Ectodermal cell (in vitro differentiated cells): ENCODE data around the gene PCSK5.
"Not testable (repeated sequence)": the region's sequence is repeated elsewhere in the genome, so short reads cannot be mapped to it uniquely, and the experiment has no call there.

ENCODE experiments used
- H3K27ac ChIP-seq: 2 replicates; pipeline ENCODE4 v1.7.0; 2013; ENCODE audit warnings: mild to moderate bottlenecking, low read depth, low read length; ENCODE audit not compliant: insufficient read depth, poor library complexity, severe bottlenecking
- H3K27me3 ChIP-seq: 2 replicates; pipeline ENCODE4 v1.7.0; 2013; ENCODE audit warnings: mild to moderate bottlenecking, low read length; ENCODE audit not compliant: insufficient read depth, control insufficient read depth, poor library complexity, severe bottlenecking
- H3K36me3 ChIP-seq: one replicate; pipeline ENCODE4 v1.7.0; 2013; ENCODE audit warnings: low read length; ENCODE audit not compliant: control insufficient read depth, insufficient read depth
- H3K4me1 ChIP-seq: one replicate; pipeline ENCODE4 v1.7.0; 2013; ENCODE audit warnings: low read length; ENCODE audit not compliant: control insufficient read depth, insufficient read depth
- H3K4me3 ChIP-seq: 2 replicates; pipeline ENCODE4 v1.7.0; 2013; ENCODE audit warnings: low read depth, low read length, control low read depth; ENCODE audit not compliant: insufficient read depth
- H3K9me3 ChIP-seq: 2 replicates; pipeline ENCODE4 v1.7.0; 2013; ENCODE audit warnings: mild to moderate bottlenecking, low read length, moderate library complexity; ENCODE audit not compliant: control insufficient read depth
- WGBS, 2 experiments: methylation state at CpG; one replicate each; pipeline ENCODE4 v1.1.7; 2013; ENCODE audit warnings: missing lambda C conversion rate in 2 of 2; 5-methylcytosine and 5-hydroxymethylcytosine counted together

Gene PCSK5

DNA sequence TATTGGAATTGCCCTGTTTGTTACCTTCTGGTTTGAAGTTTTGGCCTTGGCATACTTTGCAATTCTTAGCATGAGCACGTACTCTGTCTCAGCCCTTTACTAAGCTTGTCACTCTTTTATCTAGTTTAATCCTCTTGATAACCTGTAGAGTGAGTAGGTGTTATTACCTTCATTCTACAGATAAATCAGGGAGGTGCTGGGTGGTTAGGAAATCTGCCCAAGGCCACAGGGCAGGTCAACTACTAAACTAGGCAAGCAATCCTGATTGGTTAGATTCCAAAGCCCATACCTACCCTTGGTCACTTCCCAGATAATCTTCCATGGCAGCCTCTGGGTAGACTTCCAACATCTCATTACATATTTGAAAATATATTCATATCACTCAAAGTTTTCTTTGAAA is 65.7 kb downstream of the PCSK5 start:
- Histone ChIP-seq H3K36me3 (no peaks in the 10 kb centered on the region), H3K27ac (no peak overlapping the region), H3K9me3 (no peaks in the 10 kb centered on the region), H3K27me3 (no peaks in the 10 kb centered on the region), H3K4me1 (peaks cover 22% of the 10 kb centered on the region), H3K4me3 (no peak overlapping the region)
- 80% methylated on average over 1 of the region's 1 CpG; no CpG with 5 or more reads in 1 of the 2 experiments for WGBS, 2 experiments

DNA sequence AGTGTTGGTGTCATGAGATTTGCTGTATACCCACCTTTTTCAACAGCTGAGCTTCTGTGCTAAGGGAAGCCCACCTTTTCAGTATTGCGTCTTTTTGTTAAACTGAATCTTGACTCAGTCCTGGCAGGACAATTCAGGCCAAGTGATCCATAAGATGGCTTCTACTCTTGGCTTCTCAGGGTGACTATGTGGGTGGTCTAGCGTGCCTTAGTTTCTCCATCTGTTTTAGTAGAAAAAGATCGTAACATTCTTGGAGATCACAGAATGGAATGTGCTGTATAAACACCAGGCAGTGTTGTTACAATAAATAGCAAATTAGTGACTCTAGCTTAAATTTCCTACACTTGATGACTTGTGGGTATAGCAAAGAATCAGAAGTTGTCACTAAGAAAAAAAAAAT is 66.6 kb downstream of the PCSK5 start:
- Histone ChIP-seq H3K9me3 (no peaks in the 10 kb centered on the region), H3K4me3 (no peak overlapping the region), H3K27ac (no peak overlapping the region), H3K4me1 (peaks cover 22% of the 10 kb centered on the region), H3K36me3 (no peaks in the 10 kb centered on the region), H3K27me3 (no peaks in the 10 kb centered on the region)
- WGBS, 2 experiments: 96 to 100% methylated on average over 3 of the region's 3 CpGs

DNA sequence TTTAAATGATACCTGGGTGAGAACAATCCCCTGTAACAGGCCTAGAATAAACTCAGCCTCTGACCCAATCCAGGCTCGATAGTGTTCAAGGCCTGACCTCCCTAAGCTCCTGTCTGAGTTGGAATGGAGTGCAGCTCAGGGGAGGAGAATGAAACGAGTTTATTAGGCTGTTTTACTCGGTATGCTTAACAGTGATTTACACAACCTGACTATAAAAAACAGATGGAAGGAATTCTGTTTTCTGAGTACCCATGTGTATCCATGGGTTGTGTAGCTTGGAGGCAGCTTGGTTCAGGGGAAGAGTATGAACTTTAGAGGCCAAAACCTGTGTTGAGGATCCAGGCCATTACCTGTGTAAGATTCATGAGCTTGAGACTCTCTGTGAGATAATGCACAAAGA is 67.8 kb downstream of the PCSK5 start:
- Histone ChIP-seq H3K36me3 (no peaks in the 10 kb centered on the region), H3K4me3 (no peak overlapping the region), H3K4me1 (peaks cover 22% of the 10 kb centered on the region), H3K9me3 (no peaks in the 10 kb centered on the region), H3K27ac (no peak overlapping the region), H3K27me3 (no peaks in the 10 kb centered on the region)
- WGBS, 2 experiments: 89 to 93% methylated on average over 3 of the region's 3 CpGs

DNA sequence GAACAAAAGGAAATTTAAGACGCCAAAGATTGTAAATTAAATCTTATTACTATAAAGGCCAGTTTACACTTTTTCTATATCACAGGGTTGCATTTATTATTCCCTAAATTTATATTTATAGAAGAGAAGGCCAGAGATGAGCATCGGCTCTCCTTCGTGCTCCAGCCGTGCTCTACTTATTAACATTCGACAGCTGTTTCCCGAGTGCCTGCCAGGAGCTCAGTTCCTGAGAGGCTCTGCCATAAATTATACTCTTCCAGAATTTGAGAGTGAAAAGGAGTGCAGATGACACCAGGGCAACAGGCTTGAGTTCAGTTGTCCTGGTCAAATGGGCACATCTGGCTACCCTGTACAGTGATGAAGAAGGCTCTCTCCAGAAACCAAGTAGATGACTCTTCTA is 70.1 kb downstream of the PCSK5 start:
- H3K4me3 ChIP-seq: no peak overlapping the region
- peaks cover 22% of the 10 kb centered on the region for H3K4me1 ChIP-seq
- H3K9me3 ChIP-seq: no peaks in the 10 kb centered on the region
- H3K36me3 ChIP-seq: no peaks in the 10 kb centered on the region
- H3K27me3 ChIP-seq: no peaks in the 10 kb centered on the region
- H3K27ac ChIP-seq: no peak overlapping the region
- 64 to 74% methylated on average over 5 of the region's 6 CpGs for WGBS, 2 experiments

DNA sequence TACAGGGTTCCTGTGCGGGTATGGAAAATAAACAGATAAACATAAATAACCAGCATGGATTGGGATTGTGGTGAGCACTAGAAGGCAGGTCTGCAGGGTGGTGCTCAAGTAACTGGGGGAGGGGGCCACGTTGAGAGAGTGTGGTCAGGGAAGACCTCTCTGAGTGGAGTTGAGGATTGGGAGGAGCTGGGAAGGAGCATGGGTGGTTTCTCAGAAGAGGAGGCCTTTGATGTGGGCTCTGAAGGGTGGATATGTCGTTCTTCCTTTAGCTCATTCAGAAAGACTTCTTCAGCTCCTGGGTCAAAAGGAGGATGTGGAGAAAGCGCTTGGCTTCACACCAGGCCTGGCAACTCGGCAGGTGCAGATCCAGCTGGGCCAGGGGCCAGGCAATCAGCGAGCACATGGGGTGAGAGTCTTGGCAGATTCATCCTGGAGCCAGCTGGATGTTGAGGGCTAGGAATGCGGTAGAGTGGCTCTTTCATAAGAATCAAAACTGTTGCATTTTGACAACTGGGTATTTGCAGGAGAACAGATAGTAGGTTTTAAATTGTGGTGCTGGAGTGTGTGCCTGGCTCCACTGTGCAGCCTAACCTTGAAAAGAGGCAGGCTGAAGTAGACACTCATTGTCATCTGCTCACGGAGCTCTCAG is 71.7 kb downstream of the PCSK5 start:
- Histone ChIP-seq H3K27ac (no peak overlapping the region), H3K9me3 (no peaks in the 10 kb centered on the region), H3K4me1 (peaks cover 22% of the 10 kb centered on the region), H3K4me3 (no peak overlapping the region), H3K36me3 (no peaks in the 10 kb centered on the region), H3K27me3 (no peaks in the 10 kb centered on the region)
- WGBS, 2 experiments: 92 to 94% methylated on average over 8 of the region's 8 CpGs

DNA sequence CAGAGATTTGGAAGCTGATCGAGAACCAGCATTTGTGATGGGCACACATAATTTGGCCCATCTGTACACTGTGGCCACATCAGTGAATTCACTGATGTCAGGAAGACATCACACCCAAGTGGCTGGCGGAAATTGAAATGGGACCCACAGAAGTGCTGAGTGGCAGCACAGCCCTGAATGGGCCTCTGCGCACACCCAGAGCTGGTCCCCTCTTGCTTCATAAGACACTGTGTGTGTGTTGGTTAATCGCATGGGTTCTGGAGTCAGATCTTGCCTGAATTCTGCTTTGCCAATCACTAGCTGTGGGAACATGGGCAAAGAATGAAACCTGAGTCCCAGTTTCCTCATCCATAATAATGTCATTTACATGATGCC is 72.2 kb downstream of the PCSK5 start:
- Histone ChIP-seq H3K27ac (no peak overlapping the region), H3K4me3 (no peak overlapping the region), H3K9me3 (no peaks in the 10 kb centered on the region), H3K27me3 (no peaks in the 10 kb centered on the region), H3K4me1 (peaks cover 22% of the 10 kb centered on the region), H3K36me3 (no peaks in the 10 kb centered on the region)
- WGBS, 2 experiments: 92 to 94% methylated on average over 4 of the region's 4 CpGs

DNA sequence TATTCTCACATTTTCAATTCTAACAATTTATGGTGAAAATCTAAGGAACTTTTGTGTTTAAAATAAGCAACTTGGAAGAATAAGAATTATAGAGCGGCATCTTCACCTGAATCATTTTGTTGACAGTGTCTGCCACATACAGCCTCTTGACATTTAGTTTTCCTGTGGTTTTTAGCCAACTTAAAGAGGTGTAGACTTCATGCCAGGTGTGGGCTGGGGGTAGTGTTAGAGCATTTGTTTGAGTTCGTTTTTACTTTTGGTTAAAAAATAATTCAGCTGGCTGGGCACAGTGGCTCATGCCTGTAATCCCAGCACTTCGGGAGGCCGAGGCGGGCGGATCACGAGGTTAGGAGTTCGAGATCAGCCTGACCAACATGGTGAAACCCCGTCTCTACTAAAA is 72.8 kb downstream of the PCSK5 start:
- H3K4me1 ChIP-seq: peaks cover 22% of the 10 kb centered on the region
- H3K4me3 ChIP-seq, H3K27me3 ChIP-seq, H3K9me3 ChIP-seq, H3K36me3 ChIP-seq, H3K27ac ChIP-seq: not testable (repeated sequence)
- WGBS, 2 experiments: 89 to 92% methylated on average over 9 of the region's 9 CpGs

DNA sequence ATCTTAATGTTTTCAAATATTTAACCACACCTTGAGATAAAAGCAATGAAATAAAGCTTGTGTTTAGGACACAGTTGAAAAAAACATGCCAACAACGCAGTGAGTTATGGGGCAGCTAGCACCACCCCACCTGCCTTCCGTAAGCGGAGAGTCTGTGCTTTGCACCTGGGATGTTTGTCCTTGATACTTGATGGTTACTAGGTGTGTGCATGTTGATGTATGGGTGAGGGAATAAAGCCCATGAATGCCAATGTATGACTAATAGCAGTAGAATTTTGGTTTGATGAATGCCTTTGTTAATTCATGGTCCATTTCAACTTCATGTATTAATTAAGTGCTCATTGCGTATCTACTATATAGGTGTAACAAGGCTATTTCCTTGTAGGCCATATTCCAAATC is 74.0 kb downstream of the PCSK5 start:
- no peak overlapping the region for H3K4me3 ChIP-seq
- WGBS, 2 experiments: 97 to 98% methylated on average over 3 to 4 of the region's 4 CpGs
- H3K36me3 ChIP-seq: no peaks in the 10 kb centered on the region
- H3K9me3 ChIP-seq: no peaks in the 10 kb centered on the region
- H3K4me1 ChIP-seq: peaks cover 17% of the 10 kb centered on the region
- H3K27ac ChIP-seq: no peak overlapping the region
- H3K27me3 ChIP-seq: no peaks in the 10 kb centered on the region

DNA sequence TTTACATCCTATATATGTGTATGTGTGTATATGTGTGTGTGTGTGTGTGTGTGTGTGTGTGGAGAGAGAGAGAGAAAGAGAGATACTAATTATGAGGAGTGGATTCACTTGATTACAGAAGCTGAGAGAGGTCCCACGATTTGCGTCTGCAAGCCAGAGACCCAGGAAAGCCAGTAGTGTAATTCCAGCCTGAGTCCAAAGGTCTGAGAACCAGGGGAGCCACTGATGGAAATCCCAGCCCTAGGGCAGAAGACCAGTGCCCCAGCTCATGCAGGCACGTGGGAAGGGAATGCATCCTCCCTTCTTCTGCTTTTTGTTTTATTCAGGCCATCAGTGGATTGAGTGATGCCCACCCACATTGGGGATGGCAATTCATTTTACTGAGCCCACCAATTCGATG is 74.8 kb downstream of the PCSK5 start:
- Histone ChIP-seq H3K36me3 (no peaks in the 10 kb centered on the region), H3K4me3 (no peak overlapping the region), H3K9me3 (no peaks in the 10 kb centered on the region), H3K4me1 (peaks cover 10% of the 10 kb centered on the region), H3K27ac (no peak overlapping the region), H3K27me3 (no peaks in the 10 kb centered on the region)
- WGBS, 2 experiments: 92% methylated on average over 4 of the region's 4 CpGs

DNA sequence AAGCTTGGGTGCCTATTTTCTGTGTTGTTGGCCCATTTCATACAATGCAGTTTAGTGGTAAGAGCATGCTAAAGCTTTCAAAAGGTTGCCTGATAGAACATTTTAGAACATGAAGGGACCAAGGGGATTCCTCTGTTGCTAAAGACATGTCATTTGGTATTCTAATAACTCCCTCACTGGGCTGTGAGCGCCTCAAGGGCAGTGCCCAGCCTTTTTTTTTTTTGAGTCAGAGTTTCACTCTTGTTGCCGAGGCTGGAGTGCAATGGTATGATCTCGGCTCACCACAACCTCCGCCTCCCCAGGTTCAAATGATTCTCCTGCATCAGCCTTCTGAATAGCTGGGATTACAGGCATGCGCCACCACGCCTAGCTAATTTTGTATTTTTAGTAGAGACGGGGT is 77.1 kb downstream of the PCSK5 start:
- no peaks in the 10 kb centered on the region for H3K9me3 ChIP-seq
- H3K27ac ChIP-seq: no peak overlapping the region
- H3K4me3 ChIP-seq: no peak overlapping the region
- no peaks in the 10 kb centered on the region for H3K4me1 ChIP-seq
- H3K36me3 ChIP-seq: no peaks in the 10 kb centered on the region
- no peaks in the 10 kb centered on the region for H3K27me3 ChIP-seq
- 88 to 97% methylated on average over 7 of the region's 7 CpGs for WGBS, 2 experiments
